ENCODE data around the gene SERINC3. TPM values are rescaled to one million over a fixed set of nuclear protein-coding genes. Genes with fewer than 3 reads are reported as not detected.

Gene SERINC3
- polyA plus RNA-seq, 1 donor = 54.0 TPM

GRCh38 chr20:44532259-44532980 is 10.6 kb upstream of the SERINC3 start:
- no peak for DNase-seq

- no peak for DNase-seq
Observed at GRCh38 chr20:44528309-44528708, 6.4 kb upstream of the SERINC3 start.

GRCh38 chr20:44527716-44528199 is 5.9 kb upstream of the SERINC3 start:
- no peak for DNase-seq

GRCh38 chr20:44526129-44526528 is 4.3 kb upstream of the SERINC3 start:
- no peak for DNase-seq

- no peak for DNase-seq
Observed at GRCh38 chr20:44523746-44524145, 1.9 kb upstream of the SERINC3 start.

- DNase-seq = no peak
Observed at GRCh38 chr20:44522841-44523240, 971 bp upstream of the SERINC3 start.

GRCh38 chr20:44520881-44521280 is 989 bp downstream of the SERINC3 start:
- no peak for DNase-seq

- DNase-seq = no peak
Observed at GRCh38 chr20:44518248-44518647, 3.6 kb downstream of the SERINC3 start.

- DNase-seq = no peak
Observed at GRCh38 chr20:44517454-44517853, 4.4 kb downstream of the SERINC3 start.

GRCh38 chr20:44516491-44516890 is 5.4 kb downstream of the SERINC3 start:
- DNase-seq = no peak

- DNase-seq = no peak
Observed at GRCh38 chr20:44513871-44514270, 8.0 kb downstream of the SERINC3 start.

- no peak for DNase-seq
Observed at GRCh38 chr20:44509762-44510161, 12.1 kb downstream of the SERINC3 start.

- DNase-seq = no peak
Observed at GRCh38 chr20:44504402-44505307, 17.2 kb downstream of the SERINC3 start.

GRCh38 chr20:44502968-44503367 is 18.9 kb downstream of the SERINC3 start:
- DNase-seq = no peak

- DNase-seq = no peak
Observed at GRCh38 chr20:44501448-44501847, 20.4 kb downstream of the SERINC3 start.

GRCh38 chr20:44500221-44500620 is 21.6 kb downstream of the SERINC3 start:
- DNase-seq = no peak

GRCh38 chr20:44497761-44498160 is 24.1 kb downstream of the SERINC3 start:
- no peak for DNase-seq

- no peak for DNase-seq
Observed at GRCh38 chr20:44496976-44497375, 24.9 kb downstream of the SERINC3 start.

GRCh38 chr20:44495802-44496481 is 25.9 kb downstream of the SERINC3 start:
- DNase-seq = no peak

GRCh38 chr20:44495257-44495656 is 26.6 kb downstream of the SERINC3 start:
- DNase-seq = no peak

GRCh38 chr20:44494681-44495080 is 27.2 kb downstream of the SERINC3 start:
- no peak for DNase-seq

GRCh38 chr20:44494266-44494665 is 27.6 kb downstream of the SERINC3 start:
- DNase-seq = no peak
